GM06990 (cell line): ENCODE data around the gene CYP27B1.
A peak's percentile ranks its signal among the peaks of the same experiment; 100 is the strongest.

Experiments used
- DNase-seq: peaks from one replicate; pipeline ENCODE4 v3.0.0-alpha.2; 2011; ENCODE audit not compliant: insufficient read length; ENCODE audit errors: extremely low read depth
- H3K27me3 ChIP-seq: replicated peaks from 2 replicates; pipeline ENCODE4 v1.6.0; 2011; ENCODE audit warnings: low read length; ENCODE audit not compliant: control insufficient read depth, insufficient read depth
- H3K36me3 ChIP-seq: 2 replicates; pipeline ENCODE4 v1.5.1; 2011; ENCODE audit warnings: low read length; ENCODE audit not compliant: control insufficient read depth, insufficient read depth
- H3K4me3 ChIP-seq: replicated peaks from 2 replicates; pipeline ENCODE4 v1.5.1; 2011; ENCODE audit warnings: low read depth, mild to moderate bottlenecking, control low read depth, low read length
- TF ChIP-seq, protein P1 (sequence below): IDR thresholded peaks from 2 replicates; pipeline ENCODE4 v1.5.1; 2011; ENCODE audit warnings: low read length, control low read depth, mild to moderate bottlenecking, inconsistent platforms; ENCODE audit not compliant: insufficient read depth, poor library complexity, severe bottlenecking

CYP27B1 gene

DNA sequence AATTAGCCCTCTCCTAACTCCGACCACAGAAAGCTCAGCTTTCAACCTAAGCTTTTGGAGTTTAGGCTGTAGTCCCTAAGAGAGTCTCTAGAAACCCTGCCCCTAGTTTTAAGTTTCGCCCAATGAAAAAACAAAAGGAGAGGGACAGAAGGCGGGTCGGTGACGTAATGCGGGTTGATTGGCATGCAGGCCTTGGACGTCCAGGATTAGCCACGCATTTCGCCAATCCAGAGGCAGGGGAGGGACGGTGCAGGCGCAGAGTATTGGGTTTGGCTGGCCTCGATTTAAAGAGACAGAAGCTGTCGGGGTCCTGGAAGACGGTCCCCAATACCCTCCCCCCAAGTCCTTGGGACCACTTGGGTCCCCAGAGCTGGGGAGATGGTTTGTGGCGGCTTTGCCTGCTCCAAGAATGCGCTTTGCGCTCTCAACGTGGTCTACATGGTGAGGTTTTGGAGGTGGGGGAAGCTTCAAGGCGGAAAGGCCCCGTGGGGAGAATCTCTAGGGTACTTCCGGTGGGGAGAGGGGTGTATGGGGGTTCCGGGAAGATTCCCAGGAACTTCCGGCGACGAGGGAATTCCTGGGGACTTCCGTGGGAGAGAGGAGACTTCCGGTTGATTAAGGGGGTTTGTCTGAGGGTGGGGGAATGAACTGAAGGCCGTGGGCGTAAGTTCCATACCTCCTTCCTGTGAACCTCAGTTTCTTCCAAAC lies 21.9 kb downstream of the CYP27B1 start, which contains the start of gene TSPAN31:
Gene TSPAN31 (plus strand): TSS at position 263 of the 708 bp plus-strand sequence. CDS start 116 bp downstream, at position 379.
- peak; percentile 88 for DNase-seq
- Histone ChIP-seq H3K36me3 (peaks cover 6% of the 10 kb centered on the region), H3K4me3 (peak within 1 kb of the TSS; percentile 96), H3K27me3 (no peaks in the 10 kb centered on the region)
- TF ChIP-seq, protein P1, sequence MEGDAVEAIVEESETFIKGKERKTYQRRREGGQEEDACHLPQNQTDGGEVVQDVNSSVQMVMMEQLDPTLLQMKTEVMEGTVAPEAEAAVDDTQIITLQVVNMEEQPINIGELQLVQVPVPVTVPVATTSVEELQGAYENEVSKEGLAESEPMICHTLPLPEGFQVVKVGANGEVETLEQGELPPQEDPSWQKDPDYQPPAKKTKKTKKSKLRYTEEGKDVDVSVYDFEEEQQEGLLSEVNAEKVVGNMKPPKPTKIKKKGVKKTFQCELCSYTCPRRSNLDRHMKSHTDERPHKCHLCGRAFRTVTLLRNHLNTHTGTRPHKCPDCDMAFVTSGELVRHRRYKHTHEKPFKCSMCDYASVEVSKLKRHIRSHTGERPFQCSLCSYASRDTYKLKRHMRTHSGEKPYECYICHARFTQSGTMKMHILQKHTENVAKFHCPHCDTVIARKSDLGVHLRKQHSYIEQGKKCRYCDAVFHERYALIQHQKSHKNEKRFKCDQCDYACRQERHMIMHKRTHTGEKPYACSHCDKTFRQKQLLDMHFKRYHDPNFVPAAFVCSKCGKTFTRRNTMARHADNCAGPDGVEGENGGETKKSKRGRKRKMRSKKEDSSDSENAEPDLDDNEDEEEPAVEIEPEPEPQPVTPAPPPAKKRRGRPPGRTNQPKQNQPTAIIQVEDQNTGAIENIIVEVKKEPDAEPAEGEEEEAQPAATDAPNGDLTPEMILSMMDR = no peak

DNA sequence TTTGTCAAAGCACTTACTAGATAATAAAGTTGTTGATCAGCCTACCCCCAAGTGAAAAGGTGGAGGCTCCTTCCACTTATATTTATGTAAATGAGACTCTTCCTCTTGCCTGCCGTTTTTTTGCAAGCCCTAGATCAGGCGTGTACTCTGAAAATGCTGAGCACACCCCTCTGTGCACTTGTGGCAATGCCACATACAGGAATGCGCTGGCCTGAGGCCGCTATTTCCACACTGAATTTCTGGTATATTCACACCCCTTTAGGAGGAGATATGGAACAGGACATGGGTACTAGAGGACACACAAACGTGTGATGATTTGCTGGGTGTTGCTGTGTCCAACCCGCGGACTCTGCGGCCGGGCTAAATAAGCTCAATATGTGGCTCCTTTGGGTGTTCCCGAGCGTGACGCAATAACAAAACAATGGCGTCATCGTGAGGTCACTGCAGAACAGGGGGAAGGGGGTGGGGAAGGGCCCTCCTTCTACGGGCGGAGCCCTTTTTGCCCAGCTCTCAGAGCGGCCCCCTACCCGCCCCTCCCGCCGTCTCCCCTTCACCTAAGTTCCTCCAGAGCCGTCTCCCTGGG lies 22.6 kb downstream of the CYP27B1 start:
- TF ChIP-seq, protein P1 = no peak
- peaks cover 9% of the 10 kb centered on the region for H3K36me3 ChIP-seq
- H3K4me3 ChIP-seq = peak overlapping the region; percentile 96
- no peak for DNase-seq
- H3K27me3 ChIP-seq = no peaks in the 10 kb centered on the region

DNA sequence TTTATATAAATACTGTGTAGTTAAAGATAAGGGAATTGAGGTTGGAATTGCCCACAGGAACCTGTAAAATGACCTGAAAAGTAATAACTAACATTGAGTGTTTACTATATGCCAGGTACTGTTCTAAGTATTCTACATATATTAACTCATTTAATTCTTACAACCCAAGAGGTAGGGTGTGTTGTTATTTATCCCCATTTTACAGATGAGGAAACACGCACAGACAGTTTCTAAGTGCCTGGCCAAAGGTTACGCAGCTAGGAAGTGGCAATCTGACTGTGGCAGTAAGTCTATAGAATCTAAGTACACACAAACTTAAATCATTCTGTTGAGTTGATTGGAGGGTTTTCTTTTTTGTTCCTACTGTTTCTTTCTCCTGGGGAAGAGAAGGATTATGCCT lies 23.1 kb downstream of the CYP27B1 start:
- Histone ChIP-seq H3K4me3 (peak overlapping the region; percentile 96; the same call in 1 of the 2 replicates), H3K27me3 (no peaks in the 10 kb centered on the region), H3K36me3 (peaks cover 6% of the 10 kb centered on the region)
- TF ChIP-seq, protein P1 = no peak
- no peak for DNase-seq

DNA sequence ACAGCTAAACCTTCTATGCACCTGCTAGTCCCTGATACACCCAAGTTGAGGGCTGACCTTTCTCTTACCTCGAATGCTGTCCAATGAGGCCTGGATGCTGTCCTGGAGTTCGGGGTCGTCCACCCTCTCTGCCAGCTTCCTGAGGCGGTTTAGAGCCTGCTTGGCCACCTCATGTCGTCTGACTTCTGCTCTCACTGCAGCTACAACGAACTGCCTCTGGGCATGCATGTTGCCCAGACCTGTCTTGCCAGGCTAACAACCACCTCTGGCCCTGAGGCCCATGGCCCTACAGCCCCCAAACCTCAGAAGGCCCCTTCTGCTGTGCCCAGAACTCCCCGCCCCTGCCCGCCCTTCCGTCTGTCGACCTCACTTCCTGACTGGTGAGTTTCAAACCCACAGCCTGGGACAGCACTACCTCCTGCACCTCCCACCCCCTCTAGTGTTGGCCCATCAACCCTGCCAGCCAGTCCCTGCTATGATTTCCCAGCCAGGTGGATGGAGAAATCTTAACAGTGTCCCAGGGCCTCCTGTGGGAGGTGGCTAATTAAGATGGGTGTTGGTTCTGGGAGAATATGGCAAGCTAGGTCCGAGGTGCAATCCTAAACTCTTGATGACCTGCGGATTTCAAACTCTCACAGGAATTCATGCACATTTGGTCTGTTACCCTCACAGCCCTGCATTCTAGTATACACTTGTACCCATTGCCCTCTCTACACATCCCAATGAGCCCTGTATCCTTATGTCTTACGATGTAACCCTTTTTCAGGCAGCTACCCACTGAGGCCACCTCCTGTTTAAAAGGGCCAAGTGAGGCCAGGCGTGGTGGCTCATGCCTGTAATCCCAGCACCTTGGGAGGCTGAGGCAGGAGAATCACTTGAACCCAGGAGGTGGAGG lies 24.8 kb downstream of the CYP27B1 start:
- Histone ChIP-seq H3K4me3 (peak overlapping the region; percentile 65), H3K27me3 (no peaks in the 10 kb centered on the region), H3K36me3 (peaks cover 4% of the 10 kb centered on the region)
- DNase-seq = peak; percentile 72
- TF ChIP-seq, protein P1 = peak; percentile 79

DNA sequence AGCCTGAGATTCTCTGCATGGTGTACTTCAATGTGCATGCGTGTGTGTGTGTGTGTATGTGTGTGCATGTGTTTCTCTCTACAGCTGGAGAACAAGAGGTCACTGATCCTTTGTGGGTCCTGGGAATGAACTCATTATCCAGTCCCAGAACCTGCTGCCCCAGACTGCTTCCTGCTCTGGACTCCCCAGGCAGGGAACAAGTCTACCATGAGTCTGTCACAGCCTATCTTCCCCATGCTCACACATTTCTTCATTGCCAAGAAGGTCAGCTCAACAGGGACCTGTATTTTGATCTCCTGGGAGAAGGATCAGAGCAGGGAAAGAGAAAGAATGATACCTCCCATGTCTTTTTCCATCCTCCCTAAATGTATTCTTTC lies 25.5 kb downstream of the CYP27B1 start:
- Histone ChIP-seq H3K4me3 (peak overlapping the region; percentile 65), H3K36me3 (peaks cover 4% of the 10 kb centered on the region), H3K27me3 (no peaks in the 10 kb centered on the region)
- DNase-seq = no peak
- TF ChIP-seq, protein P1 = no peak
